GM18867 (cell line): ENCODE results near the gene TBCB.
"Not testable (repeated sequence)": the region's sequence is repeated elsewhere in the genome, so short reads cannot be mapped to it uniquely, and the experiment has no call there.

Experiments
- ATAC-seq: cut with Tn5 transposase; IDR thresholded peaks from one replicate; pipeline ENCODE4 v1.9.1; 2021; ENCODE audit warnings: mild to moderate bottlenecking, moderate library complexity; ENCODE audit not compliant: unreplicated experiment

The TBCB gene, protein sequence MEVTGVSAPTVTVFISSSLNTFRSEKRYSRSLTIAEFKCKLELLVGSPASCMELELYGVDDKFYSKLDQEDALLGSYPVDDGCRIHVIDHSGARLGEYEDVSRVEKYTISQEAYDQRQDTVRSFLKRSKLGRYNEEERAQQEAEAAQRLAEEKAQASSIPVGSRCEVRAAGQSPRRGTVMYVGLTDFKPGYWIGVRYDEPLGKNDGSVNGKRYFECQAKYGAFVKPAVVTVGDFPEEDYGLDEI

DNA sequence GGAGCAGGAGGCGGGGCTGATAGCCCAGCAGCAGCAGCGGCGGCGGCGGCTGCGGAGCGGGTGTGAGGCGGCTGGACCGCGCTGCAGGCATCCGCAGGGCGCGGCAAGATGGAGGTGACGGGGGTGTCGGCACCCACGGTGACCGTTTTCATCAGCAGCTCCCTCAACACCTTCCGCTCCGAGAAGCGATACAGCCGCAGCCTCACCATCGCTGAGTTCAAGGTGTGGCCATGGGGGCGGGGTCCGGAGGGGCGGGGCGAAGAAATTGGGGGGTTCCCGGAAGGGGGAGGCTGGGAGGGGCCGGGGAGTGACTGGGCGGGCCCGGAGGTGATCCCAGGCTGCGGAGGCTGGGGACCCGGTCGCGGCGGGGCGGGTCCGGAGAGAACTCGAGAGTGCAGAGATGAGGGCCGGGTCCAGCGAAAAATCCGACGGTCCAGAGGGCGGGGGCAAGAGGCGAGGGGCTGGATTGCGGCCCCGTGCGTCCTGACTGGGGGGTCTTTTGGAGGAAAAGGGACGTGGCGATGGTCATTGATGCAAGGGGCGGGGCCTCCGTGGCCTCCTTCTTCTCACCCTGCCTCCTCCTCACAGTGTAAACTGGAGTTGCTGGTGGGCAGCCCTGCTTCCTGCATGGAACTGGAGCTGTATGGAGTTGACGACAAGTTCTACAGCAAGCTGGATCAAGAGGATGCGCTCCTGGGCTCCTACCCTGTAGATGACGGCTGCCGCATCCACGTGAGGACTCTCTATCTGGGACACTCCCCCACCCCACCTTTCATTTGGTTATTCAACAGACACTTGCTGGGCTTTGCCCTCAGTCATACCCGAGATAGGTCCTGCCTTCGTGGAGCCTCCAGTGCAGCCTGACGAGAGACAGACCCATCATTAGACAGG, at the start of gene TBCB:
TBCB (plus strand) TSS at position 16 of the 891 bp plus-strand sequence; CDS start at position 109, 93 bp downstream.
- ATAC-seq = peak; percentile 33

DNA sequence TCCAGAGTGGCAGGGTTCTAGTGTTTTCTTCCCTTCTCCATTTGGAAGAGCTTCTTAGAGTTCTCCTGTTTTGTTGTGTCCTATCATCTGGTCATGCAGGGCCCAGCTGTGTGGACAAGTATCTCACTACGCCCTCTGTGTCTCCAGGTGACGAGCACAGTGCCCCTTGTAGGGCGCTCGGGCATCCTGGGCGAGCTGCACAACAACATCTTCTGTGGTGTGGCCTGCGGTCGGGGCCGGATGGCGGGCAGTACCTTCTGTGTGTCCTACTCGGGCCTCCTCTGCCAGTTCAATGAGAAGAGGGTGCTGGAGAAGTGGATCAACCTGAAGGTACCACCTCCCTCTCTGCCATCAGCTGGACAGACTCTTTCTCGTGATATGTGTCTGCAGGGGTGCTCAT, 47.6 kb upstream of the TBCB start:
- no peak for ATAC-seq

DNA sequence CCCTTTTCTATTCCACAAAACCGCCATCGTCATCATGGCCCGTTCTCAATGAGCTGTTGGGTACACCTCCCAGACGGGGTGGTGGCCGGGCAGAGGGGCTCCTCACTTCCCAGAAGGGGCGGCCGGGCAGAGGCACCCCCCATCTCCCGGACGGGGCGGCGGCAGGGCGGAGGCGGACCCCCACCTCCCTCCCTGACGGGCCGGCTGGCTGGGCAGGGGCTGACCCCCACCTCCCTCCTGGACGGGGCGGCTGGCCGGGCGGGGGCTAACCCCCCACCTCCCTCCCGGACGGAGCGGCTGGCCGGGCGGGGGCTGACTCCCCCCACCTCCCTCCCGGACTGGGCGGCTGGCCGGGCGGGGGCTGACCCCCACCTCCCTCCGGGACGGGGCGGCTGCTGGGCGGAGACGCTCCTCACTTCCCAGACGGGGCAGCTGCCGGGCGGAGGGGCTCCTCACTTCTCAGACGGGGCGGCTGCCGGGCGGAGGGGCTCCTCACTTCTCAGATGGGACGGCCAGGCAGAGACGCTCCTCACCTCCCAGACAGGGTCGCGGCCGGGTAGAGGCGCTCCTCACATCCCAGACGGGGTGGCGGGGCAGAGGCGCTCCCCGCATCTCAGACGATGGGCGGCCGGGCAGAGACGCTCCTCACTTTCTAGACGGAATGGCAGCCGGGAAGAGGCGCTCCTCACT, 46.3 kb upstream of the TBCB start:
- not testable (repeated sequence) for ATAC-seq

DNA sequence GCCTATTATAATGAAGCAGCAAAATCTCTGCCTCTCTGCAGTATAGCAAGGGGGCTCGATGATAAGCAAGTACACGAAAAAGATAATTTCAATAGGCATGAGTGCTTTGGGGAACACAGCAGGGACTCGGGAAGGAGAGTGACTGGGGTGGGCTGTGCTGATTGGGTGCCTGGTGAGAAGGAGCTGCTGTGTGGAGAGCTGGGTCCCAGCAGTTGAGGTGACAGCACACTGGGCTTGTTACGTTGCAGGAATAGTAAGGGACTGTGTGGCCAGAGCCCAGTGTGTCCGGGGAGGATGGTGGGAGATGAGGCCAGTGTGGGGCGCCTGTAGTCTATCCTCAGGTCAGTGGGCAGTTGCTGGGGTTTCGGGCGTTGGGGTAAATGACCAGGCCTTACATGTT, 43.2 kb upstream of the TBCB start:
- no peak for ATAC-seq

DNA sequence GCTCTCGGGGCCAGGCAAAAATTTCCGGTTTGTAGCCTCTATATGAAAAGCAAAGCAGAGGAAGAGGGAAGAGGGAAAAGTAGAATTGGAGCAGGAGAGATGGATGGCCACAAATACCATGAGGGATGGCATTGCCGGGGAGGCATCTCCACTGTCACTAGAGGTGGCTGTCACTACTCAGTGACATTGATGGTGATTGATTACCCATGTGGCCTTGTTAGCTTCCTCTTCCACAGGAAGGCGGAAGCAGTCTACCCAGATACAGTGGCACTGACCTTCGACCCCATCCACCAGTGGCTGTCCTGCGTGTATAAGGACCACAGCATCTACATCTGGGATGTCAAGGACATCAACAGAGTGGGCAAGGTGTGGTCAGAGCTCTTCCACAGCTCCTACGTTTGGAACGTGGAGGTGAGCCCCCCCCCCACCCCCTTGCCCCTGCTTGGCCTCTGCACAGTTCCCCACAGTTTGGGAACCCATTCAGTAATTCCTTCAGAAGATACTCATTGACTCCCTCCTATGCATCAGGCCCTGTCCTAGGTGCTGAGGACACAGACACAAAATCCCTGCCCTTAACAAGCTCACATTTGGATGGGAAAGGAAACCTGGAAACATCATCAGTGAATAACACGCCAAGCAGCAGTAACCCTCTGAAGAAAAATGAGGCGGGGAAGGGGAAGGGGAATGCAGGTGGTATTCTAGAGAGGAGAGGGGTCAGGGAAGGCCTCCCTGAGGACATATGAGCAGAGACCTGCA, 42.0 kb upstream of the TBCB start:
- no peak for ATAC-seq

DNA sequence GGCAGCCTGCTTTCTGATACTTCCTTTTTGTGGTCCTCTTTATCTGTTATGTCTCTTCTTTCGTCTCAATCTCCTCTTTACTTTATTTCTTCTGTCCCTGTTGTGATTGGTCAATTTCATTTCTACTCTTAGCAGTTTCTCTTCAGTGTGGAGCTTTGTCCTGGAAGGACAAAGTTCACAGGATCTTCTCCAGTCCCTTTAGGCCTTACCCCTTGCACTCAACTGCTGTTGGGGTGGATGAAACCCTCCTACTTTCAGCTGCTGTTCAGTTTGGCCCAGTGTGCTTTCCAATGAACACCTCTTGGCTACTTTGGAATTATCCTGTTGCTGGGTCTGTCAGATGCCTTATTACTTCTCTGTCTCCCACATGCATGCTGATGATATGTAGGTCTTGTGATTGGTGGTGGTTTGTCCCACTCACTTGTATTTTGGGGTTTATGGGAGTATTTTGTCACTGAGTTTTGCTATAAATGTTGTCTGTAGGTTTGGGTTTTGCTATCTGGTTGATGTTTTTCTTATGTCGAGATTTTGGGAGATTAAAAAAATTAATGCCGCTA, 35.8 kb upstream of the TBCB start:
- ATAC-seq = no peak

DNA sequence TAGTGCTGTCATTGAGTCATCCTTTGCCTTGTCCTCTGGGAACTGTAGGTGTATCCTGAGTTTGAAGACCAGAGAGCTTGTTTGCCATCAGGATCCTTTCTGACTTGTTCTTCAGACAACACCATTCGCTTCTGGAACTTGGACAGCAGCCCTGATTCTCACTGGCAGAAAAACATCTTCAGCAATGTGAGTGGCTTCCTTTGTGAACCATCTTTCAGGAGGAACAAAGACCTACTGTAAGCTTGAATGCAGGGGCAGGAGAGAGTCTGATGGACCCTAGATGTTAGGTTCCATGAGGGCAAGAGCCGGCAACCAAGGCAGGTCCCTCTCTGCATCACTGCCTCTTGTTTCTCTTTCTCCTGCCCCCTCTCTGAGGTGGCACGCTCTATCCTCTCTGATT, 33.9 kb upstream of the TBCB start:
- no peak for ATAC-seq

DNA sequence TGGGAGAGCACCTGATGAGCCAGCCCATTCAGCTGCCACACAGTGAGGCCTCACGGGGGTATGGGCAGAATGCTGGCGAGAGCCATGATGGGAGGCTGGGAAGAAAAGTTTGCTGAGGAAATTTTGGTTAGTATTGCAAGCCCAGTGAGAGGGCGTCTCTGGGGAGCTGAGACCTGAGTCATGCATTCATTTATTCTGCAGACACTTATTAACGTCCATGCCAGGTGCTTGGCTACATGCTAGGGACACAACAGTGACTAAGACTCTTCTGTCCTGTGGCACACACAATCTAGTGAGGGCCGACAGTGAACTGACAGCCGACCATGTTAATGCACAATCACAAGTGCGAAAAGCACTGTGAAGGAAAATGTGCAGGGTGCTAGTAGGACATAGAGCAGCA, 33.4 kb upstream of the TBCB start:
- ATAC-seq = no peak

DNA sequence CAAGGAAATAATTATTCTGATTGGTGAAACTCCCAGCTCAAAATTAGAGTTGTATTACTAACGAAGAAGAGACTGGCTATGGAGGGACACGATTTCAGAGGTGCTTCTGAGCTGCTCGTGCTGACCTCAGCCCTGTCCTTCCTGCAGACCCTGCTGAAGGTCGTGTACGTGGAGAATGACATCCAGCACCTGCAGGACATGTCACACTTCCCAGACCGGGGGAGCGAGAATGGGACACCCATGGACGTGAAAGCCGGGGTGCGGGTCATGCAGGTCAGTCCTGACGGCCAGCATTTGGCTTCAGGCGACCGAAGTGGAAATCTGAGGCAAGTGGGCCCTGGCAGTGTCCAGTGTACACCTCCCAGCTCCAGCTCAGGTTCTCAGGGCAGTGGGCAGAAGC, 32.4 kb upstream of the TBCB start:
- ATAC-seq = no peak

DNA sequence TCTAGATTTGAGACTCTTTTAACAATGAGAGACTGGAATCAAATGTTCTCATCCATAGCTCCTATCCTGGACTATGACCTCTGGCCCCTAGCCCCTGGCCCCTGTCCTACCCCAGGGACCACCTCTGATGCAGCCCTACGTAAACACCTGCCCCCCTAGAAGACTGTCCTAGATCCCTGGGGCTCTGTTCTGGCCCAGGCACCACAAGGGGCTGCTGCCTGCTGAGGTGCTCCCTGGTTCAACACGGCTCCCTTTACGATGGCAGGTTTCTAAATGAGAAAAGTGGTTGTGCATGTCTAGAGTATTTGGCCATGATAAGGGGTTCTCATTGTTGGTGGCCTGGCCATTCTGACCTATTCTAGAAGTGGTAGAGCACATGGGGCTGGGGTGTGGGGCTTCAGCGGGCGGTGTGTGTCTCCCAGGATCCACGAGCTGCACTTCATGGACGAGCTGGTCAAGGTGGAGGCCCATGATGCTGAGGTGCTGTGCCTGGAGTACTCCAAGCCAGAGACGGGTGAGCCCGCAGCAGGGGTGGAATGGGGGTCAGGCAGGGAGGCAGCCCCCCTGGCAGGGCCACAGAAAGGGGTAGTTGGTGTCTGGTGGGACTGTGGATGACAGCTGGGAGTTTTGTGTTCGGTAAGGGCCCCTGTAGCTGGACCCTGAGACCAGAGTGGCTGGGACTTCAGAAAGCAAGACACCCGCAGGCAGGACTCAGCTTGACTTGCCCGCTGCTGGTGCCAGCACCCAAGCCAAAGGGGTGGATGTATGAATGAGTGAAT, 30.8 kb upstream of the TBCB start:
- ATAC-seq = no peak

DNA sequence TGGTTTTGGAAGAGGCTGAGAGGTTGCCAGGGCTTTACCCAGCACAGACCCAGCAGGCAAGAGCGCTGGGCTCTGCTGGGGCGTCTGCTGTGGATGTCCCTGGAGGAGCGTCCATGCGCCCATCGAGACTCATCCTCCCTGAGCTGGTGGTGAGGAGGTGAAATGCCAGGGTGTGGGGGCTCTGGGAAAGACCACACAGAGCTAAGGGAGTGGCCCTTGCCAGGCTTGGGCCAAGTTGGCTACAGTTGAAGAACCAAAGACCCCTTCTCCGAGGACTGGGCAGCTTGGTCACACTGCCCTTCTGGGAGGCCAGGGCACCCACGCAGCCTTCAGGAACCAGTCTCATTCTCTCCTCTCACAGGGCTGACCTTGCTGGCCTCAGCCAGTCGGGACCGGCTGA, 28.9 kb upstream of the TBCB start:
- no peak for ATAC-seq

DNA sequence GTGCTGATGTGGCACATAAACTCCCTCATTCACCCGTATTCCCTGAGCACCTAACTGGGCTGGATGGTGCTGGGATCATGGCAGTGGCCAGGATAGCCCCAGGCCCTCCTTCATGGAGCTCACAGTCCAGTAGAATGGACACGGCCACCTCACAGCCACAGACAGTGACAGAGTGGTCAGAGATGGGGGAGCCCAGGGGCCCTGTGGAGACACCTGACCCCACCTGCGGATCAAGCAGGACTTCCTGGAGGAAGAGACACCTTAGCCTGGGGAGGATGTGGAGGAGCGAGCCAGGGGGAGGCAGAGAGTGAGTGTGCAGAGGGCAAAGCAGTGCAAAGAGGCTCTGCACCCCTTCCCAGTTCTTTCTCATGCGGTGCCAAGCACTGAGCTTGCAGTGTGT, 25.4 kb upstream of the TBCB start:
- no peak for ATAC-seq

DNA sequence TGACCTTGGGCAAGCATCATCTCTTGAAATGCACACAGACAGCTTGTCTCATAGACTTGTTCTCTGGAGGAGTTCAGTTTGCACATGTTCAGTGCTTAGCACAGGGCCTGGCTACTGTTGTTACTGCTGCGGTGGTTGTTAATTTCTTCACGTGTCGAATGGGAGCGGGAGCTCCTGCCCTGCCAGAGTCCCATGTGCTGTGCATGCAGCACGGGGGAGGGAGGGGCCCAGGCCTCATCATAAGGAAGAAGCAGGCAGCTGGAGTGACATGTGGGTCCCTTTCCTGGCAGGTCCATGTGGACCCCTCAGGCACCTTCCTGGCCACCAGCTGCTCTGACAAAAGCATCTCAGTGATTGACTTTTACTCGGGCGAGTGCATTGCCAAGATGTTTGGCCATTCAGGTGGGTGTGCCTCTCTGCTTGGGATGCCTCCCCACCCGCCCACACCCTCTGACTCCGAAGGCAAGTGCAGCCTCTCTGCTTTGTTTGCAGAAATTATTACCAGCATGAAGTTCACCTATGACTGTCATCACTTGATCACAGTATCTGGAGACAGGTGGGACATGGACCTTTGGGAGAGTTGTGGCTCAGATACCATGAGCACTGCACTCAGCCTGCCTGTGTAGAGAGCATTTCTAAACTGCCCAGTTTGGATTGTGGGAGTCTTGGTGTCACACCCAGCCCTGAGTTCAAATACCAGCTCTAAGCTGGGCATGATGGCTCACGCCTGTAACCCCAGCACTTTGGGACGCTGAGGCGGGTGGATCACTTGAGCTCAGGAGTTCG, 24.2 kb upstream of the TBCB start:
- ATAC-seq = no peak

DNA sequence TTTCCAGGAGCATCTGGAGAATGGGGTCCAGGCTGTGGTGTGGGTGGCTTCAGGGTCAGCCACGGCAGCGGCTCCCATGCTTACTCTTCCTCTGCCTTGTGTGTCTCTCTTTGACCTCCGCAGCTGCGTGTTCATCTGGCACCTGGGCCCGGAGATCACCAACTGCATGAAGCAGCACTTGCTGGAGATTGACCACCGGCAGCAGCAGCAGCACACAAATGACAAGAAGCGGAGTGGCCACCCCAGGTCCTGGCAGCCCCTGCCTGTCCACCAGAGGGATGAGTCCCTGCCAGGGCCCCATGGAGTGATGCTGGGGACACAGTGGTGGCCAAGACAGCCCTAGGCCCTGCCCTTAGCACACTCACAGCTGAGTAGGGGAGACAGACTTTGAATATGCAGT, 22.7 kb upstream of the TBCB start:
- no peak for ATAC-seq

DNA sequence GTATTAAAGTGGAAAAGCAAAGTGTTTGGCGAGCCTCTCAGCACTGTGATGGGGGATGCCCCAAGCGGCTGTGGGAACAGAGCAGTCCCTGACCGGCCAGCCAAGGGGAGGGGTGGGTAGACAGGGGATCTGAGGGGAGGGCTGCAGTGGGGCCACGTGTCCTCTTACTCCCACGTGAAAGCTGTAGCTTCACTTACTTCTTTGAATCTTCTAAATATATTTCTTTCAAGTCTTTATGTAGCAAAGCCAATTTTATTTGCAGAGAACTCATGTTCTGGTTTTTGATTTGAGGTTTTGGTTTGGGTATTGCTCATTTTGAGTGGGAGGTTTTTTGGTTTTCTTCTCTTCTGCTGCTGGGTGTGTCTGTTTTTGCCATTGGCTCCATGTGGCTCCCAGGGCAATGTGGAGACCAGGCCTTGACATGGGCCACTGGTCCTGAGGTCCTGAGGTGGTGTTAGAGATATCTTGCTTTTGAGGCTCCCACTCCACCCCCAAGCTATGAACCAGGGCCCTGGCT, 22.1 kb upstream of the TBCB start:
- no peak for ATAC-seq

DNA sequence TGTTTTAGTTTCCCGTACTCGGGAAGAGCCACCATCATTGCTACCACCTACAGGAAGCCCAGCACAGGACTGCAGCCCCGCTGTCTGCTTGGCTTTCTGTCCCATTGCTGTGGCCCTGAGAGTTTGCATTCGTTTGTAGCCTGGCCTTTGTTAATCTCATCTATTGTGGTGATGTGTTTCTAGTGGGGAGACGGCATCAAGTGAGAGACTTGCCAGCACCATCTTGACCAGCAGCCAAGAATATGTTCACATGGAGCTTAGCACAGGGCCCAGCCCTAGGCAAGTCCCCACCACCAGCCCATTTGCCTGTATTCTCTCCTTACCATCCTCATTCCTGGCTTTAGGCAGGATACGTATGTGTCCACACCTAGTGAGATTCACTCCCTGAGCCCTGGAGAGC, 21.6 kb upstream of the TBCB start:
- no peak for ATAC-seq

DNA sequence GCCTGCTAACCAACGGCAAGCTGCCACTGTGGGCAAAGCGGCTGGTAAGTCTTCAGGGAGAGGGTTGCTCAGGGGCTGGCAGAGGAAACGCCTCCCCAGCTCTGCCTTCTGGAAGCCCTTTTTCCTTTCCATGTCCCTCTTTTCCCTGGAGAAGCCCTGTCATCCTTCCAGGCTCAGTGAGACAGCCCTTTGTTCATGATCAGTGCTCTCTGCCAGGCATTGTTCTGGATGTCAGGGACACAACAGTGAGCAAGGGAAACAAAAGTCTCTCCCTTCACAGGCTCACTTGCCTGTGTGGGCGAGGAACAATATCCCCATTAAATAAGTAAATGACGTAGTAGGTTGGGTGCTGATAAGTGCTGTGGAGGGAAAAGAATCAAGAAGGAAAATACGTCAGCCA, 18.2 kb upstream of the TBCB start:
- no peak for ATAC-seq

DNA sequence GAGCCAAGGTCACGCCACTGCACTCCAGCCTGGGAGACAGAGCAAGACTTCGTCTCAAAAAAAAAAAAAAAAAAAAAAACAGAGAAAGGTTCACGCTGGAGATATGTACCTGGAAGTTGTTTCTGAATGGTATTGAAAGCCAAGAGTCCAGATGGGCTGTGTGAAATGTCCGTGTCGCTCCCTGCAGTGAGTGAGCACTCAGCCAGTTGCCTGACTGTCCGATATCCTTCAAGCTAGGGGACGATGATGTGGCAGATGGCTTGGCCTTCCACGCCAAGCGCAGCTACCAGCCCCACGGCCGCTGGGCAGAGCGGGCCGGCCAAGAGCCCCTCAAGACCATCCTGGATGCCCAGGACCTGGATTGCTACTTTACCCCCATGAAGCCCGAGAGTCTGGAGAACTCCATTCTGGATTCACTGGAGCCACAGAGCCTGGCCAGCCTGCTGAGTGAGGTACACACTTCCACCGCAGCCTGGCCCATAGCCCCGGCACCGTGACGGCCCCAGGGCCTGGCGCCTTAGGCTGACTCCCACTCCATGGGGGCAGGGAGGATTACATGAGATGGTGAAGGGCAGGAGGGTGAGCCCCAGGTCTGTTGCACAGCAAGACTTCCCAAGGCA, 16.0 kb upstream of the TBCB start:
- no peak for ATAC-seq

DNA sequence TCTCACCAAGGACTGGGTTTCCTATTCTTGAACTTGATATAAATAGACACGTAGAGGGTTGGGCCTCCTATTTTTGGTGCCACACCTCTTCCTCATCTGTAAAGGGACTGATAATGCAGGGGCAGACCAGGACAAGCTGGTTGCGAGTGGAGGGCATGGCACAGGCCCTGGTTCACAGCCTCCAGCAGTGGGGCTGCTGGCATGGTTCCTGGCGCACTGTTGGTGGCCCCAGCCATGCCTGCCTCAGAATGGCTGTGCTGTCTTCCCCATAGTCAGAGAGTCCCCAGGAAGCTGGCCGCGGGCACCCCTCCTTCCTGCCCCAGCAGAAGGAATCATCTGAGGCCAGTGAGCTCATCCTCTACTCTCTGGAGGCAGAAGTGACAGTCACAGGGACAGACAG, 14.8 kb upstream of the TBCB start:
- no peak for ATAC-seq
